HepG2 (cell line): ENCODE data around the gene UBL7. TPM values are rescaled to one million over a fixed set of nuclear protein-coding genes. Genes with fewer than 3 reads are reported as not detected.
A peak's percentile ranks its signal among the peaks of the same experiment; 100 is the strongest.

Experiments used
- ATAC-seq: fragments of 200-7000 bp; cut with Tn5 transposase; 3 replicates; pipeline ENCODE4 v1.9.1; 2020; ENCODE audit warnings: mild to moderate bottlenecking, moderate library complexity
- BruUV-seq: library from RNA; stranded (reverse); fragments of 400-500 nt; replicated peaks from 2 replicates; lab custom pipeline; 2021; lab: Mats Ljungman, UMichigan
- CTCF ChIA-PET: fragments of 300-600 bp; formaldehyde crosslinking; extraction: SDS; loops from one replicate; lab custom pipeline; 2021; ENCODE audit warnings: low total read pairs, inconsistent platforms, low intra/inter-chr PET ratio; lab: Yijun Ruan, JAX
- POLR2A ChIA-PET: fragments of 350-600 bp; sonication (Branson Sonifier 250); formaldehyde crosslinking; loops from one replicate; lab custom pipeline; 2020; ENCODE audit warnings: antibody characterized with exemption, inconsistent platforms; lab: Yijun Ruan, JAX
- DNase-seq: peaks from one replicate; pipeline ENCODE4 v3.0.0-alpha.2; 2015; ENCODE audit warnings: low spot score
- FAIRE-seq: peaks from 3 replicates; lab custom pipeline; 2011; peaks lifted over from hg19 to GRCh38; lab: Jason Lieb, UNC
- H2AFZ ChIP-seq: one replicate; pipeline ENCODE4 v1.6.1; 2011; ENCODE audit warnings: low read length, inconsistent platforms
- H3K27ac ChIP-seq: fragments of 300-600 bp; 3 replicates; pipeline ENCODE4 v1.8.0; 2011; ENCODE audit warnings: mixed run types, mild to moderate bottlenecking, mixed read lengths, low read length, inconsistent platforms; ENCODE audit not compliant: insufficient read depth; ENCODE audit errors: extremely low read length
- H3K27me3 ChIP-seq, 2 experiments: fragments of 200-600 bp in 1 of 2; 2 replicates in 1 of 2; 3 replicates in 1 of 2; pipeline versions ENCODE4 v1.6.0 to v1.8.0; 2011; ENCODE audit warnings: low read length in 2 of 2, mild to moderate bottlenecking in 2 of 2, moderate library complexity in 2 of 2, inconsistent platforms in 1 of 2; ENCODE audit not compliant: insufficient read depth in 2 of 2, control insufficient read depth in 1 of 2
- H3K36me3 ChIP-seq, 2 experiments: fragments of 200-600 bp in 1 of 2; replicated peaks in 1 of 2; 2 replicates in 1 of 2; 3 replicates in 1 of 2; pipeline versions ENCODE4 v1.5.1 to v1.8.0; 2011; ENCODE audit warnings: low read length in 2 of 2, inconsistent platforms in 1 of 2; ENCODE audit not compliant: insufficient read depth in 2 of 2, control insufficient read depth in 1 of 2
- H3K4me1 ChIP-seq: 2 replicates; pipeline ENCODE4 v1.5.1; 2012; ENCODE audit warnings: low read length, inconsistent platforms; ENCODE audit not compliant: insufficient read depth
- H3K4me2 ChIP-seq: 2 replicates; pipeline ENCODE4 v1.6.0; 2011; ENCODE audit warnings: low read depth, low read length, inconsistent platforms
- H3K4me3 ChIP-seq, 3 experiments: fragments of 200-600 bp in 1 of 3; sonication (generic), shearing (Covaris generic) in 1 of 3; replicated peaks in 1 of 3; 2 replicates each; pipeline ENCODE4 v1.5.1; 2011 to 2016; ENCODE audit warnings: low read length in 3 of 3, inconsistent platforms in 2 of 3, low read depth in 2 of 3, mild to moderate bottlenecking in 2 of 3, control low read depth in 1 of 3, mixed read lengths in 1 of 3; ENCODE audit not compliant: insufficient read depth in 1 of 3
- H3K79me2 ChIP-seq: one replicate; pipeline ENCODE4 v1.6.1; 2011; ENCODE audit warnings: low read length, inconsistent platforms; ENCODE audit not compliant: insufficient read depth
- H3K9ac ChIP-seq: 2 replicates; pipeline ENCODE4 v1.6.0; 2011; ENCODE audit warnings: mild to moderate bottlenecking, low read depth, low read length, inconsistent platforms; ENCODE audit not compliant: insufficient read depth
- H3K9me3 ChIP-seq: 2 replicates; pipeline ENCODE4 v1.5.1; 2012; ENCODE audit warnings: mild to moderate bottlenecking, low read length
- H4K20me1 ChIP-seq: 2 replicates; pipeline ENCODE4 v1.6.0; 2011; ENCODE audit warnings: inconsistent platforms, mild to moderate bottlenecking, low read length, moderate library complexity; ENCODE audit not compliant: insufficient read depth
- CHD4 ChIP-seq: fragments of 200-600 bp; sonication (generic); IDR thresholded peaks from 2 replicates; pipeline ENCODE4 v1.7.0; 2017; ENCODE audit warnings: mild to moderate bottlenecking, low read length, borderline replicate concordance
- NONO ChIP-seq, 2 experiments: fragments of 450-650 bp in 1 of 2; sonication (generic) in 1 of 2; formaldehyde crosslinking in 1 of 2; IDR thresholded peaks in 1 of 2; conservative IDR thresholded peaks in 1 of 2; 2 replicates each; pipeline versions ENCODE4 v1.6.1 to v1.8.0; 2017 to 2022; ENCODE audit warnings: mild to moderate bottlenecking in 1 of 2, missing genetic modification reagents in 1 of 2, moderate library complexity in 1 of 2
- ZBTB39 ChIP-seq: sonication (generic); formaldehyde crosslinking; IDR thresholded peaks from 2 replicates; pipeline ENCODE4 v1.5.0; 2020; ENCODE audit warnings: missing genetic modification reagents
- ZFX ChIP-seq: sonication (generic); formaldehyde crosslinking; IDR thresholded peaks from 2 replicates; pipeline ENCODE4 v1.4.0; 2020; ENCODE audit warnings: mild to moderate bottlenecking, low read depth, missing genetic modification reagents, moderate library complexity
- ZMYM3 ChIP-seq: sonication (generic); formaldehyde crosslinking; IDR thresholded peaks from 2 replicates; pipeline ENCODE4 v1.5.1; 2020; ENCODE audit warnings: mild to moderate bottlenecking, missing genetic modification reagents
- ZNF629 ChIP-seq: sonication (generic); formaldehyde crosslinking; conservative IDR thresholded peaks from 2 replicates; pipeline ENCODE4 v1.5.0; 2020; ENCODE audit warnings: missing genetic modification reagents
- WGBS: methylation state at CpG from one replicate; pipeline ENCODE4 v1.1.6; 2017; ENCODE audit warnings: low lambda C conversion rate; 5-methylcytosine and 5-hydroxymethylcytosine counted together
- in situ Hi-C: cut with HindIII; loops from 2 replicates; pipeline ENCODE4 v1.10.0; 2017; ENCODE audit warnings: low pct_unique_long_range_greater_than_20kb; ENCODE audit not compliant: extremely low pct_ligation_motif_present
- intact Hi-C: fragments of 100-400 bp; cut with micrococcal nuclease; formaldehyde crosslinking; loops from one replicate; pipeline ENCODE4 v1.10.0; 2022; ENCODE audit not compliant: unreplicated experiment
- polyA plus RNA-seq, 8 experiments: library from polyadenylated mRNA; depleted of rRNA in 3 of 8; stranded (reverse) in 7 of 8; unstranded in 1 of 8; fragments of >200 nt; fragmentation: Illumina TruSeq in 4 of 8; extraction: Trizol in 4 of 8; gene quantifications; 2 replicates each; pipeline versions ENCODE4 v1.2.1 to v1.2.3, GENCODE V29; 2011 to 2016; ENCODE audit warnings: low read depth in 4 of 8, missing spikeins in 1 of 8, mixed read lengths in 1 of 8; ENCODE audit not compliant: insufficient read depth in 1 of 8
- total RNA-seq, 5 experiments: library from RNA; depleted of rRNA; stranded (reverse); fragments of >200 nt; fragmentation: Illumina TruSeq; extraction: Trizol; gene quantifications; 2 replicates each; pipeline ENCODE4 v1.2.3, GENCODE V29; 2016; ENCODE audit warnings: low read depth in 1 of 5

The UBL7 gene
- total and polyA plus RNA-seq, 2 of the 13 experiments (the other 11 are each of a cell fraction or from before 2014, with no cell fraction given) = 55.0 to 63.5 TPM

- peaks cover 64% of the 10 kb centered on the region for H3K4me1 ChIP-seq
- no peak overlapping the region for H3K4me2 ChIP-seq
- H3K36me3 ChIP-seq = peaks cover 23 to 39% of the 10 kb centered on the region in 2 experiments
- no peak overlapping the region for H3K4me3 ChIP-seq
- no peak for FAIRE-seq
- no peaks in the 10 kb centered on the region for H3K9me3 ChIP-seq
- no peak for TF ChIP-seq NONO (IDR thresholded peaks at IDR 0.05)
- no peak for TF ChIP-seq NONO (CRISPR knock-in tag; conservative IDR thresholded peaks at IDR 0.05)
- peak; percentile 78; the same call in 1 of the 2 replicates for TF ChIP-seq ZMYM3
- 0 out of 2 replicates have a peak, but pooled peaks have one; percentile 3 for TF ChIP-seq ZFX
- TF ChIP-seq ZNF629 = peak; percentile 95
- 0 out of 2 replicates have a peak, but pooled peaks have one; percentile 52 for TF ChIP-seq CHD4
- no peak for TF ChIP-seq ZBTB39
- ATAC-seq = no peak
- peak overlapping the region; percentile 41; the same call in 1 of the 2 replicates for H3K9ac ChIP-seq
- peaks cover 43% of the 10 kb centered on the region for H3K79me2 ChIP-seq
- no TSS peak for BruUV-seq
- peak overlapping the region; percentile 36 for H3K27ac ChIP-seq
- in situ Hi-C loops (no loop called here), intact Hi-C loops (no loop called here)
- no peaks in the 10 kb centered on the region for H3K27me3 ChIP-seq
- ChIA-PET CTCF (no interaction called here), POLR2A (interaction anchor here (1.2 to 8.1 kb wide), 6 partner anchors 8 to 35 kb away, joined by 3 to 107 read pairs (median 4); no protein-coding TSS in a partner anchor)
- 85% methylated on average over 2 of the region's 4 CpGs for WGBS
- no peaks in the 10 kb centered on the region for H4K20me1 ChIP-seq
- DNase-seq = no peak
- no peak overlapping the region for H2AFZ ChIP-seq
These were observed 41.5 kb downstream of the UBL7 start for GRCh38 chr15:74419432-74419831.
